GM19023 (cell line): ENCODE results near the gene GRK1.

Experiments used
- ATAC-seq: cut with Tn5 transposase; IDR thresholded peaks from one replicate; pipeline ENCODE4 v1.9.1; 2021; ENCODE audit warnings: mild to moderate bottlenecking, moderate library complexity; ENCODE audit not compliant: unreplicated experiment

The GRK1 gene

DNA sequence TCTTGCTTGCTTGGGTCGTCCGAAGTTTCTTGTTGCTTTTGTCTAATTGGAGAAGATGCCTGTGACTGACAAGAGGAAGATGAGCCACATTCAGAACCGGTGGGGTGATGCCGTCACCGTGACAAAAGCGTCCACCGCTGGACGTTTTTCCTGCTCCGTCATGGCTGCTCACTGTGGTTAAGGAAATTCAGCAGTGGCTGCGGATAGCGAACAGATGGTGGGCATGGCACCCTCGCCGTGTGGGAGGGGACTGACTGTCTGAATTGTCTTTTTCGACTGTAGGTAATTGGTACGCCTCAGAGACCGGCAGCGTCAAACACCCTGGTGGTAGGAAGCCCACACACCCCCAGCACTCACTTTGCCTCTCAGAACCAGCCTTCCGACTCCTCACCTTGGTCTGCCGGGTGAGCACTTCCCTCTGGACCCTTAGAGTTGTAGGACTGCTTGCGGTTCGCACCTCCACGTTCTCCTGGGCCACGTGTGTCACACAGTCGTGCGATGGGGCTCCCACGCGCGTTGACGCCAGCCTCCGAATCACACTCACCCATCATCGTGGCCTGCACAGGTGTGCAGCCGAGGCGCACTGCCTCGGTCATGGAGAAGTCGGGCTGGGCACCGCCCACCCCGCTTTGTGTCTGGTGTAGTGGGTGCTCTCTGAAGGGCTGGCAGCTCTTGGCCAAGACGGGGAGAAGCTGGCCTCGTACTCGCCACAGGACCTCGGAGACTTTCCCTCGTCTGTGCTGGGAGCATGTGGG lies 35.5 kb upstream of the GRK1 start:
- ATAC-seq, result no peak

DNA sequence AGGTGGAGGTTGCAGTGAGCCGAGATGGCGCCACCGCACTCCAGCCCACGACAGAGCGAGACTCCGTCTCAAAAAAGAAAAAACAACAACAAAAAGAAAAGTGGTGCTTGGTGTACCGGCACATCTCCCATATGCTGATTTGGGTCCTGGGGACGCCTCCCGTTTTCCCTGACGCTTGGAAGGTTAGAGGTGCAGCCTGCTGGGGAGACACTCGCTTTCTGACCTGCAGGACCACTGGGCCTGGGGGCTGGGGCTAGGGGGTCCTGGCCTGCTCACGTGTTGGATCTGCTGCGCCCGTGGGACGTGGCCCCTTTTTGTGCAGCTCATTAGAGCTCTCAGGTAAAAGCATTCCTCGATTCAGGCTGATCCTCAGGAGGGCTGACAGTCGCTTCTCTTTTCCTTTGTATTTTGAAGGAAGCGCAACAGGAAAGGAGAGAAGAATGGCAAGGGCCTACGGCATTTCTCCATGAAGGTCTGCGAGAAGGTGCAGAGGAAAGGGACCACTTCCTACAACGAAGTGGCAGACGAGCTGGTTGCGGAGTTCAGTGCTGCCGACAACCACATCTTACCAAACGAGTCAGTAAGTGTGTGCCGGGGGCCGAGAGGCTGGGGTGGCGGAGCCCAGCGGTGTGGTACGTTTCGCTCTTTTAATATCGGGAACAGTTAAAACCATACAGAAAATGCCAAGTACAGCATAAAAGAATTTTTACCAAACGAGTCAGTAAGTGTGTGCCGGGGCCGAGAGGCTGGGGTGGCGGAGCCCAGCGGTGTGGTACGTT lies 34.1 kb upstream of the GRK1 start:
- no peak for ATAC-seq

GRCh38 chr13:113633485-113633873 lies 33.5 kb upstream of the GRK1 start:
- no peak for ATAC-seq

- no peak for ATAC-seq
Measured at GRCh38 chr13:113634279-113635047, 32.6 kb upstream of the GRK1 start.

GRCh38 chr13:113635048-113635420 lies 32.0 kb upstream of the GRK1 start:
- no peak for ATAC-seq

- ATAC-seq, result no peak
Measured at GRCh38 chr13:113635709-113636108, 31.3 kb upstream of the GRK1 start.

- ATAC-seq, result no peak
Measured at GRCh38 chr13:113636266-113636963, 30.6 kb upstream of the GRK1 start.

- ATAC-seq, result no peak
Measured at GRCh38 chr13:113637262-113638160, 29.5 kb upstream of the GRK1 start.

DNA sequence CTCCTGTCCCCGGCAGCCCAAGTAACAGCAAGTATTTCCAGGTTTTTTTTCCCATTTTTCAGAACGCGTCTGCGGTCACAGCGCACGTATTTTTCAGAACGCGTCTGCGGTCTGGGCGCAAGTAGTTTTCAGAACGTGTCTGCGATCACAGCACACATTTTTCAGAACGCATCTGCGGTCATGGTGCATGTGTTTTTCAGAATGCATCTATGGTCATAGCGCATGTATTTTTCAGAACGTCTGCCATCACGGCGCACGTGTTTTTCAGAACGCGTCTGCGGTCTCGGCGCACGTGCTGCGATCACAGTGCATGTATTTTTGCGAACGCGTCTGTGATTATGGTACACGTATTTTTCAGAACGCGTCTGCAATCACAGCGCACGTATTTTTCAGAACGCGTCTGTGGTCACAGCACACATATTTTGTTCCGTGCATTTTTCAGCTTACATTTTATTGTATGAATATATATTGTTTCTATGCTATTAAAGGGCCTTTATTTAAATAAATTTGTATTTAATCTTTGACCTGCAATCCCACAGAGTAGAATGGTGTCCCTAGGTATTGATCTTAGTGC lies 28.8 kb upstream of the GRK1 start:
- ATAC-seq, result no peak

GRCh38 chr13:113638806-113639205 lies 28.2 kb upstream of the GRK1 start:
- ATAC-seq, result no peak

DNA sequence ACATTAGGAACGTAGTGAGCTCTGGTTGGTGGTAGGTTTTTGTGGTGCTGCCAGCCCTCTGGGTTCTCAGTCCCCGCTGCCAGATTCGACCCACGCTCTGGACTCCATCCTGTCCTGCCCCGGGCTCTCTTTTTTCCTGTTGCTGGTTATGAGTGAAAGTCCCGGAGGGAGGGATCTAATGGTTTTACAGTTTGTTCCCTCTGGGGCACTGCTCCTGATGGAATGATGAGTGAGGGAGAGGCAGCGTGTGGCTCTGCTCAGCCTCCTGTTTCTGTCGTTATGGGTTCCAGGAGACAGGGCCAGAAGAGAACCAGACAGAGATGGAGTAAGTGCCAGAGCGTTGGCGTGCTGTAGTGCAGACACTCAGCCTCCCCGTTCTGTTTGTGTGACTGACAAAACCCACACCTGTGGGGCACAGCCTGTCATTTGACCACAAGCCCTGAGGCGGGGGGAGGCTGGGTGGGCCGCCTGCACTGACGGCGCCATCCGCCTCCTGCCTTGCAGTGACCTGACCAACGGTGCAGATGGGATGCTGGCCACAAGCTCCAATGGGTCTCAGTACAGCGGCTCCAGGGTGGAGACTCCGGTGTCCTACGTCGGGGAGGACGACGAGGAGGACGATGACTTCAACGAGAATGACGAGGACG lies 27.3 kb upstream of the GRK1 start:
- no peak for ATAC-seq

GRCh38 chr13:113641426-113641825 lies 25.6 kb upstream of the GRK1 start:
- ATAC-seq, result no peak

DNA sequence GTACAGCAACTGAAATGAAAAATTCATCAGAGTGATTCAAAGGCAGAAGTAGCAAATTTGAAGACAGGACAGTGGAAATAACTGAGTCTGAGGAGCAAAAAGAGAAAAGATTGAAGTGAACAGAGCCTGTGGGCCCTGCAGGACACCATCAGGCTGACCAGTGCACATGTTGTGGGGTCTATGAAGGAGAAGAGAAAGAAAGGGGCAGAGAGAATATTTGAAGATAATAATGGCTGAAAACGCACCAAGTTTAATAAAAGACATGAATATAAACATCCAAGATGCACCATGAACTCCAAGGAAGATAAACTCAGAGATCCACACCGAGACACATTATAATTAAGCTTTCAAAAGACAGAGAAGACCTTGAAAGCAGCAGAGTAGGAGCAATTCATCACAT lies 24.5 kb upstream of the GRK1 start:
- no peak for ATAC-seq

DNA sequence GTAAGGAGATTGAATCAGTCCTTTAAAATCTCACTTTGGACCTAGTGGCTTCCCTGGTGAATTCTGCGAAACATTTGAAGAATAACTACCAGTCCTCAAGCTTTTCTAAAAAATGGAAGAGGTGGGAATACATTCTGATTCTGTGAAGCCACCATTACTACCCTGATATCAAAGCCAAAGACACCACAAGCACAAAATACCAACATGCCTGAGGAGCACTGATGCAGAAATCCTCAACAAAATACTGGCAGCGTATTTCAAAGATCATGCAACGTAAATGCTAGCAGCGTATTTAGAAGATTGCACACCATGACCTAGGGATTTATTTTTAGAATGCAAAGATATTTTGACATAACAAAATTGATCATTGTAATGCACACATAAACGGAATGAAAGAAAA lies 23.4 kb upstream of the GRK1 start:
- no peak for ATAC-seq

GRCh38 chr13:113644800-113645199 lies 22.2 kb upstream of the GRK1 start:
- no peak for ATAC-seq

DNA sequence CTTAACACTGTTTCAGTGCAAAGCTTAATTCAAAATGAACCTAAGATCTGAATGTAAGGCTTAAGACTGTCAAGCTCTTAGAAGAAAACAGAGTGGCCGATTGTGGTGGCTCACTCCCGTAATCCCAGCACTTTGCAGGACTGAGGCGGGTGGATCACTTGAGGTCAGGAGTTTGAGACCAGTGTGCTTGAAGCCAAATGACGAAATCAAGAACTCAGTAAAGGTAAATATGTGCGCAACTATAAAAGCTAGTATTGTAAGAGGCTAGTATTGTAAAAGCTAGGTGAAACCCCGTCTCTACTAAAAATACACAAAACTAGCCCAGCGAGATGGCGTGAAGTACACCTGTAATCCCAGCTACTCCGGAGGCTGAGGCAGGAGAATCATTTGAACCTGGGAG lies 21.7 kb upstream of the GRK1 start:
- no peak for ATAC-seq

DNA sequence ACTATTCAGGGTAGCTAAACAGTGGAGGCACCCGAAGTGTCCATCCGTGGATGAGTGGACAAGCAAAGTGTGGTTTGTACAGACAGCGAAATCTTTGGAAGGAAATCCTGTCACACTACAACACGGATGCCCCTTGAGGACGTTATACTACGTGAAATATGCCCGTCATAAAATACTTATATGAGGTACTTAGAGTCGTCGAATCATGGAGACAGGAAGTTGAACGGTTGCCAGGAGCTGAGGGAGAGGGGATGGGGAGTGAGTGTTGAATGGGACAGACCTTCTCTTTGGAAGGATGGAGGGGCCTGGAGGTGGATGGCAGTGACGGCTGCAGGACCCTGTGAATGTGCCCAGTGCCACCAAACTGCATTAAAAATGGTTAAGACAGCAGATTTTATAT lies 20.6 kb upstream of the GRK1 start:
- ATAC-seq, result no peak

- no peak for ATAC-seq
Measured at GRCh38 chr13:113646921-113647340, 20.1 kb upstream of the GRK1 start.
